GM12878 (cell line): Measurements from ENCODE around the gene FBN3.

Experiments
- ATF3 ChIP-seq: IDR thresholded peaks from 2 replicates; pipeline ENCODE4 v1.6.1; 2011; ENCODE audit warnings: low read depth, mild to moderate bottlenecking, low read length, moderate library complexity, borderline replicate concordance; ENCODE audit errors: extremely low read depth
- CEBPZ ChIP-seq: fragments of 150-350 bp; IDR thresholded peaks from 2 replicates; pipeline ENCODE4 v1.6.1; 2016; ENCODE audit warnings: low read depth, low read length
- CTCF ChIP-seq, 3 experiments: IDR thresholded peaks in 2 of 3; conservative IDR thresholded peaks in 1 of 3; 2 replicates each; pipeline ENCODE4 v1.5.1; 2011; ENCODE audit warnings: low read depth in 3 of 3, low read length in 3 of 3, mild to moderate bottlenecking in 3 of 3, control low read depth in 2 of 3, moderate library complexity in 2 of 3, inconsistent platforms in 1 of 3, mixed read lengths in 1 of 3; ENCODE audit not compliant: control insufficient read depth in 2 of 3, insufficient read depth in 1 of 3; ENCODE audit errors: extremely low read depth in 1 of 3
- EP300 ChIP-seq, 2 experiments: fragments of 150-350 bp in 1 of 2; IDR thresholded peaks; 2 replicates each; pipeline ENCODE4 v1.6.1; 2011 to 2012; ENCODE audit warnings: low read depth in 2 of 2, low read length in 2 of 2, borderline replicate concordance in 1 of 2, improper control_type of control experiment in 1 of 2, inconsistent platforms in 1 of 2; ENCODE audit not compliant: control insufficient read depth in 1 of 2
- POLR2A ChIP-seq: IDR thresholded peaks from 2 replicates; pipeline ENCODE4 v1.6.1; 2011; ENCODE audit warnings: low read depth, mild to moderate bottlenecking, low read length

- no peak for TF ChIP-seq ATF3
- TF ChIP-seq EP300 (IDR thresholded peaks at IDR 0.05; ENCODE audit: borderline replicate concordance in 1 of 2, control insufficient read depth in 1 of 2, low read depth in 2 of 2, low read length in 2 of 2): no peak
- no peak for TF ChIP-seq CTCF (IDR thresholded peaks at IDR 0.05 in 2 of 3, conservative IDR thresholded peaks at IDR 0.05 in 1 of 3; ENCODE audit: control insufficient read depth in 2 of 3, extremely low read depth in 1 of 3, insufficient read depth in 1 of 3, low read depth in 3 of 3, low read length in 3 of 3)
- TF ChIP-seq CEBPZ: no peak
- no peak for TF ChIP-seq POLR2A
Observed at GRCh38 chr19:8080832-8081231, 68.6 kb downstream of the FBN3 start.
